ENCODE results near the gene YIF1A.

- TF ChIP-seq EP300 (IDR thresholded peaks at IDR 0.05; ENCODE audit: borderline replicate concordance in 1 of 2, low read depth in 1 of 2, low read length in 1 of 2) (no peak), NFIC (IDR thresholded peaks at IDR 0.05; ENCODE audit: borderline replicate concordance) (no peak), JUND (IDR thresholded peaks at IDR 0.05) (no peak), RAD21 (IDR thresholded peaks at IDR 0.05; ENCODE audit: low read length) (no peak)
Observed at GRCh38 chr11:66272596-66272995, 16.3 kb downstream of the YIF1A start.

Data from SK-N-SH (cell line).